ENCODE measurements around the gene RNASE13. TPM values are rescaled to one million over a fixed set of nuclear protein-coding genes. Genes with fewer than 3 reads are reported as not detected.

The RNASE13 gene
- total RNA-seq, 1 experiment from 2014 or later: not detected

DNA sequence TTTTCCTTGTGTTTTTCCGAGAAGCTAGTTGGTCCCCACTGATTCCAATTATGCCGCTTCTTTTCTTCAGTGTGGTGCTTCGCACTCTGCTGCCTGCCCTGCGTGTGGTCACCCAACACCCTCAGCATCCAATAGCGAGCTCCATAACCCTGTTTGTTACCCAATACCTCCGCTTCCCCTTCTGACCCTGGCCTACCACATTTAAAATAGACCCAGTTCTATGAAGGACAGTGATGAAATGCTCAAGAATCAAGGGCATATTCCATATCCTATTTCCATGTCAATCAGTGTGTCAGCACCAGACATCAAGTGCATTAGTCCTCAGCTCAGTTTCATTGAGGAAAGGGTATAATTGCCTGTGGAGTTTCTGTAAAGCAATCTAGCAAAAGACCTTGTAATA, 19.3 kb downstream of the RNASE13 start:
- H3K18ac ChIP-seq (ENCODE audit: insufficient read length, low read depth, low read length): no peak overlapping the region
- no peak overlapping the region for H2BK5ac ChIP-seq (ENCODE audit: insufficient read length, low read length)
- no peaks in the 10 kb centered on the region for H3K9me3 ChIP-seq (ENCODE audit: control insufficient read depth, low read depth, low read length)
- Mint-ChIP-seq H3K36me3 (ENCODE audit: insufficient read depth in 1 of 3, low read depth in 3 of 3) (peaks cover 2 to 6% (median 2%) of the 10 kb centered on the region in 3 experiments; a peak in 3 of 7 replicates), H3K4me3 (no peak overlapping the region), H3K9me3 (no peaks in the 10 kb centered on the region), H3K4me1 (peaks cover 7 to 12% of the 10 kb centered on the region in 2 experiments), H3K27ac (peak overlapping the region in 1 of 3 experiments; percentile 55; a peak in 1 of 7 replicates), H3K27me3 (ENCODE audit: low read depth) (peaks cover 9% of the 10 kb centered on the region)
- H4K20me1 ChIP-seq (ENCODE audit: control insufficient read depth, insufficient read depth, insufficient read length): no peaks in the 10 kb centered on the region
- H3T11ph ChIP-seq (ENCODE audit: low read length): no peak overlapping the region
- no peak for DNase-seq
- no peak overlapping the region for H3K9ac ChIP-seq (ENCODE audit: extremely low read depth, insufficient read length, low read length)
- H2AK5ac ChIP-seq (ENCODE audit: insufficient read length, low read length): no peak overlapping the region
- no peaks in the 10 kb centered on the region for H3K23me2 ChIP-seq (ENCODE audit: insufficient read length, low read depth, low read length, poor library complexity, severe bottlenecking)
- no peak overlapping the region for H2BK12ac ChIP-seq (ENCODE audit: insufficient read length, low read depth, low read length)
- no peak overlapping the region for H3K14ac ChIP-seq (ENCODE audit: insufficient read depth, low read length)
- no peak overlapping the region for H4K91ac ChIP-seq (ENCODE audit: insufficient read length, low read depth, low read length)
- TF ChIP-seq, protein P1, sequence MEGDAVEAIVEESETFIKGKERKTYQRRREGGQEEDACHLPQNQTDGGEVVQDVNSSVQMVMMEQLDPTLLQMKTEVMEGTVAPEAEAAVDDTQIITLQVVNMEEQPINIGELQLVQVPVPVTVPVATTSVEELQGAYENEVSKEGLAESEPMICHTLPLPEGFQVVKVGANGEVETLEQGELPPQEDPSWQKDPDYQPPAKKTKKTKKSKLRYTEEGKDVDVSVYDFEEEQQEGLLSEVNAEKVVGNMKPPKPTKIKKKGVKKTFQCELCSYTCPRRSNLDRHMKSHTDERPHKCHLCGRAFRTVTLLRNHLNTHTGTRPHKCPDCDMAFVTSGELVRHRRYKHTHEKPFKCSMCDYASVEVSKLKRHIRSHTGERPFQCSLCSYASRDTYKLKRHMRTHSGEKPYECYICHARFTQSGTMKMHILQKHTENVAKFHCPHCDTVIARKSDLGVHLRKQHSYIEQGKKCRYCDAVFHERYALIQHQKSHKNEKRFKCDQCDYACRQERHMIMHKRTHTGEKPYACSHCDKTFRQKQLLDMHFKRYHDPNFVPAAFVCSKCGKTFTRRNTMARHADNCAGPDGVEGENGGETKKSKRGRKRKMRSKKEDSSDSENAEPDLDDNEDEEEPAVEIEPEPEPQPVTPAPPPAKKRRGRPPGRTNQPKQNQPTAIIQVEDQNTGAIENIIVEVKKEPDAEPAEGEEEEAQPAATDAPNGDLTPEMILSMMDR (conservative IDR thresholded peaks at IDR 0.05): no peak
- H3K27ac ChIP-seq (ENCODE audit: insufficient read length, low read depth, low read length): no peak overlapping the region
- H3K27me3 ChIP-seq (ENCODE audit: insufficient read depth, low read length): no peaks in the 10 kb centered on the region
- no peak overlapping the region for H2BK15ac ChIP-seq (ENCODE audit: low read depth, low read length)
- H3K4me1 ChIP-seq (ENCODE audit: insufficient read depth, low read length): no peaks in the 10 kb centered on the region; the same call in 1 of the 2 replicates
- H3K56ac ChIP-seq (ENCODE audit: insufficient read length, low read depth, low read length): no peak overlapping the region
- H4K5ac ChIP-seq (ENCODE audit: insufficient read length, low read depth, low read length): no peak overlapping the region
- H2AFZ ChIP-seq (ENCODE audit: low read length): no peak overlapping the region
- WGBS (ENCODE audit: extremely low coverage, insufficient read length, low lambda C conversion rate): no CpG with 5 or more reads among the region's 6 CpGs
- H3K79me2 ChIP-seq (ENCODE audit: insufficient read depth, low read length): no peaks in the 10 kb centered on the region
- no peak overlapping the region for H2BK20ac ChIP-seq (ENCODE audit: low read depth, low read length, poor library complexity, severe bottlenecking)
- no peak overlapping the region for H3K4me2 ChIP-seq (ENCODE audit: insufficient read depth, insufficient read length, low read length)
- no peak overlapping the region for H2BK120ac ChIP-seq (ENCODE audit: low read depth, low read length, poor library complexity, severe bottlenecking)
- H4K8ac ChIP-seq (replicated peaks; ENCODE audit: insufficient read length, low read depth, low read length): no peak overlapping the region
- H3K23ac ChIP-seq (ENCODE audit: insufficient read length, low read depth, low read length): no peak overlapping the region
- H3K79me1 ChIP-seq (ENCODE audit: insufficient read depth, low read depth, low read length, poor library complexity, severe bottlenecking): no peaks in the 10 kb centered on the region
- no peak overlapping the region for H3K4ac ChIP-seq (ENCODE audit: low read depth, low read length)
